MCF 10A (cell line): ENCODE results near the gene TEN1. TPM values are rescaled to one million over a fixed set of nuclear protein-coding genes. Genes with fewer than 3 reads are reported as not detected.

Experiments used
- BruUV-seq: library from RNA; stranded (reverse); fragments of 400-500 nt; replicated peaks from 2 replicates; lab custom pipeline; 2021; lab: Mats Ljungman, UMichigan
- CTCF ChIA-PET: fragments of 300-600 bp; sonication (Branson Sonifier 250); formaldehyde crosslinking; extraction: SDS; loops from one replicate; lab custom pipeline; 2021; ENCODE audit warnings: antibody characterized with exemption, inconsistent platforms; lab: Yijun Ruan, JAX
- POLR2A ChIA-PET: fragments of 300-600, 350-650 bp; sonication (Branson Sonifier 250); formaldehyde crosslinking; extraction: SDS; loops from one replicate; lab custom pipeline; 2020; ENCODE audit warnings: antibody characterized with exemption, inconsistent platforms; lab: Yijun Ruan, JAX
- DNase-seq: peaks from one replicate; pipeline ENCODE4 v3.0.0-alpha.2; 2018; ENCODE audit not compliant: unreplicated experiment
- H3K27ac Mint-ChIP-seq: one replicate; pipeline ENCODE4 v1.8.0; 2022; ENCODE audit warnings: mild to moderate bottlenecking, low read depth, mixed read lengths; ENCODE audit not compliant: unreplicated experiment
- H3K27me3 Mint-ChIP-seq: one replicate; pipeline ENCODE4 v1.8.0; 2022; ENCODE audit warnings: mixed read lengths; ENCODE audit not compliant: insufficient read depth, unreplicated experiment
- H3K36me3 Mint-ChIP-seq: one replicate; pipeline ENCODE4 v1.8.0; 2022; ENCODE audit warnings: mild to moderate bottlenecking, moderate library complexity, mixed read lengths; ENCODE audit not compliant: insufficient read depth, unreplicated experiment
- H3K4me1 Mint-ChIP-seq: one replicate; pipeline ENCODE4 v1.8.0; 2022; ENCODE audit warnings: mixed read lengths; ENCODE audit not compliant: insufficient read depth, unreplicated experiment
- H3K4me3 Mint-ChIP-seq: one replicate; pipeline ENCODE4 v1.8.0; 2022; ENCODE audit warnings: mild to moderate bottlenecking, moderate library complexity, mixed read lengths; ENCODE audit not compliant: unreplicated experiment
- H3K9me3 Mint-ChIP-seq: one replicate; pipeline ENCODE4 v1.8.0; 2022; ENCODE audit warnings: mixed read lengths; ENCODE audit not compliant: unreplicated experiment
- CTCF ChIP-seq: fragments of 200-600 bp; IDR thresholded peaks from one replicate; pipeline ENCODE4 v1.8.0; 2022; ENCODE audit warnings: antibody characterized with exemption, mild to moderate bottlenecking; ENCODE audit not compliant: unreplicated experiment
- intact Hi-C: fragments of 100-400 bp; cut with micrococcal nuclease; formaldehyde crosslinking; loops from 2 replicates; pipeline ENCODE4 v1.14.1; 2022
- total RNA-seq: library from RNA; stranded (reverse); gene quantifications from 2 replicates; pipeline ENCODE4 v1.2.3, GENCODE V29; 2022

TEN1 gene
- total RNA-seq, 1 experiment from 2014 or later, result 15.4 TPM

DNA sequence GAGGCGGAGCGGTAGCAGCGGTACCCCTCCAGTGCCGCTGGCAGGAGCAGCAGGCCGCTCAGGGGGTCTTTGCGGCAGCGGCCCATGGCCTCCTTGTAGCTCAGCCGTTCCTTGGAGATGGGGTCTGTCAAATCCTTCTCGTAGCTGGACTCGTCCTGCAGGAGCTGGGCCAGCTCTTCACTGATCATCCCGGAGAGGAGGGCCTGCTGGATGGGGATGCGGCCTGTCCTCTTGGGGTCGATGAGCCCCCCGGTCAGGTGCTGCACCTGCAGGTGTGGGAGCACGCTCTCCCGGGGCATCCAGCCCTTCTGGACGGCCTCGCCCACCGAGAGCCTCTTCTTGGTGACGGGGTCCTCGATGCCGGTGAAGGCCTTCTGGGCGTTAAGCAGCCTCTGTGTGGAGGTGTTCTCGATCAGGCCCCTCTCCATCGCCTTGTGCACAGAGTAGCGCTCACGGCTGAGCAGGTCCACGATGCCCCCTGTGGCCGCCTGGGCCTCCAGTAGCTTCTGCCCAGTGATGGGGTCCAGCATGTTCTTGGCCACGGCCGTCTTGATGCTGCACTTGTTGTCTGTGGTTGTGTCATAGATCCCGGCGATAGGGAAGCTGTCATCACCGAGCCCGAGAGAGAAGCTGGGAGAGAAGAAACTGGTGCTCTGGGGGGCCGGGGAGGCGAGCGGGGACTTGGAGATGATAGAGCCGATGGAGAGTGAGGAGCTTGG lies 28.2 kb downstream of the TEN1 start:
- CTCF ChIA-PET, result interaction anchor here (0.6 to 1.6 kb wide), 4 partner anchors 9 to 101 kb away, joined by 3 to 6 read pairs (median 4); no protein-coding TSS in a partner anchor
- Mint-ChIP-seq H3K27ac (peak overlapping the region; percentile 54), H3K36me3 (peaks cover 19% of the 10 kb centered on the region), H3K9me3 (no peaks in the 10 kb centered on the region), H3K4me3 (no peak overlapping the region), H3K27me3 (no peaks in the 10 kb centered on the region), H3K4me1 (peaks cover 6% of the 10 kb centered on the region)
- intact Hi-C loops, result loop anchor here (5.0 kb wide), 1 partner anchor 245 kb away; no protein-coding TSS in a partner anchor
- POLR2A ChIA-PET, result interaction anchor here (0.7 kb wide), 1 partner anchor 391 kb away, joined by 3 read pairs; no protein-coding TSS in a partner anchor
- no peak for DNase-seq
- TF ChIP-seq CTCF, result no peak
- BruUV-seq, result TSS peak; percentile 25

- TF ChIP-seq CTCF, result no peak
- H3K27ac Mint-ChIP-seq, result no peak overlapping the region
- H3K27me3 Mint-ChIP-seq, result no peaks in the 10 kb centered on the region
- intact Hi-C loops, result loop anchor here (5.0 kb wide), 1 partner anchor 246 kb away; no protein-coding TSS in a partner anchor
- no TSS peak for BruUV-seq
- DNase-seq, result no peak
- H3K9me3 Mint-ChIP-seq, result no peaks in the 10 kb centered on the region
- no peak overlapping the region for H3K4me3 Mint-ChIP-seq
- ChIA-PET CTCF (interaction anchor here (0.6 to 1.6 kb wide), 4 partner anchors 10 to 101 kb away, joined by 3 to 6 read pairs (median 4); no protein-coding TSS in a partner anchor), POLR2A (no interaction called here)
- peaks cover 6% of the 10 kb centered on the region for H3K4me1 Mint-ChIP-seq
- H3K36me3 Mint-ChIP-seq, result peaks cover 19% of the 10 kb centered on the region
Observed at GRCh38 chr17:76007850-76008165, 28.8 kb downstream of the TEN1 start.

DNA sequence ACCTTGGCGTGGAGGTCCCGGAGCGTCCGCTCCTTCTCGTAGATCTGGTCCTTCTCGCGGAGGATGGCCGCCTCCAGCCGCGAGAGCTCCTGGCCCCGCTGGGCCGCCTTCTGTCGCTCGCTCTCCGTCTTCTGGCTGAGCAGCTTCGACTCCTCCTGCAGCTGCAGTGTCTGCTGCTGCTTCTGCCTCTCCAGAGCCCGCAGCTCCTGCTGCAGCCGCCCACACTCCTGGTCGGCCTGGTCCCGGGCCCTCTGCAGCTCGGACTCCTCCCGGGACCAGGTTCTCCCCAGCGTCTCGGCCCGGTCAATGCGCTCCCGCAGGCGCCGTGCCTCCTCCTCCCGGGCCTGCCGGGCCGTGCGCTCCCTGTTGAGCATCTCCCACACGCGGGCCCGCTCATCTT lies 29.2 kb downstream of the TEN1 start:
- peaks cover 19% of the 10 kb centered on the region for H3K36me3 Mint-ChIP-seq
- no TSS peak for BruUV-seq
- H3K9me3 Mint-ChIP-seq, result no peaks in the 10 kb centered on the region
- no peaks in the 10 kb centered on the region for H3K27me3 Mint-ChIP-seq
- H3K4me1 Mint-ChIP-seq, result peaks cover 6% of the 10 kb centered on the region
- H3K4me3 Mint-ChIP-seq, result no peak overlapping the region
- no peak overlapping the region for H3K27ac Mint-ChIP-seq
- intact Hi-C loops, result loop anchor here (5.0 kb wide), 1 partner anchor 246 kb away; no protein-coding TSS in a partner anchor
- TF ChIP-seq CTCF, result no peak
- DNase-seq, result no peak
- POLR2A ChIA-PET, result no interaction called here
- CTCF ChIA-PET, result interaction anchor here (0.6 to 1.6 kb wide), 2 partner anchors 10 to 15 kb away, joined by 3 to 4 read pairs; no protein-coding TSS in a partner anchor

DNA sequence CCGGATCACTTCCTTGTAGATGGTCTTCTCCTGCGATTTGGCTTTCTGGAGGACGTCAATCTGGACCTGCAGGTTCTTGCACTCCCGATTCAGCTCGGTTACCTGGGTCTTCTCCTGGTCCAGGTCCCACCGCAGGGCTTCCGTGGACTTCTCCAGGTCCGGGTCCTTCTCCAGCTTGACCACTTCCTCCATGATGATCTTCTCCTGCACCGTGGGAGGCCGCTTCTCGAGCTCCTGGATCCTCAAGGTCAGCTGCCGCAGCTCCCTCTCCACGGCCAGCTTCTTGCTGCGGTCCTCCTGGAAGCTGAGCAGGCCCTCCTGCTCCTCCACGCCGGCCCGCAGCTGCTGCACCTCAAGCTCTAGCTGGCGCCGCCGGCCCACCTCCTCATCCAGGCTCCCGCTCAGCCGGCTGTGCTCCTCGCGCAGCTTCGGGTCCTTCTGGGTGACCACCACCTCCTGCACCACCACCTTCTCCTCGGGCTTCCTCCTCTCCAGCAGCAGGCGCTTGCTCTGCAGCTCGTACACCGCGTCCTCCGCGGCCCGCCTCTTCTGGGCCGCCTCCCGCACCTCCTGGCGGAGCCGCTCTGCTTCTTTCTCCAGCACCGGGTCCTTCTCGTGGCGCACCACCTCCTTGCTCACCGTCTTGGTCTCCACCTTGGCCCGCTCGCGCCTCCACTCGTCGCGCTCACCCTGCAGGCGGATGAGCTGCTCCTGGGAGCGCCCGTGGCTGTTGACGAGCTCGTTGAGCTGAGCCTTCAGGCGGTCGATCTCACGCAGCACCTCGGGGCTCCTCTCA lies 29.8 kb downstream of the TEN1 start:
- POLR2A ChIA-PET, result interaction anchor here (0.8 kb wide), 1 partner anchor 97 kb away, joined by 3 read pairs; no protein-coding TSS in a partner anchor
- Mint-ChIP-seq H3K4me3 (no peak overlapping the region), H3K4me1 (peaks cover 6% of the 10 kb centered on the region), H3K27ac (no peak overlapping the region), H3K9me3 (no peaks in the 10 kb centered on the region), H3K36me3 (peaks cover 19% of the 10 kb centered on the region), H3K27me3 (no peaks in the 10 kb centered on the region)
- no TSS peak for BruUV-seq
- no peak for DNase-seq
- no peak for TF ChIP-seq CTCF
- CTCF ChIA-PET, result interaction anchor here (0.6 to 1.3 kb wide), 3 partner anchors 9 to 271 kb away, joined by 3 read pairs; no protein-coding TSS in a partner anchor
- intact Hi-C loops, result loop anchor here (5.0 kb wide), 1 partner anchor 247 kb away; no protein-coding TSS in a partner anchor
